ENCODE results near the gene PSMB5.

PSMB5 gene

GRCh38 chr14:22987291-22987690, 47.4 kb downstream of the PSMB5 start:
- TF ChIP-seq, protein P1, sequence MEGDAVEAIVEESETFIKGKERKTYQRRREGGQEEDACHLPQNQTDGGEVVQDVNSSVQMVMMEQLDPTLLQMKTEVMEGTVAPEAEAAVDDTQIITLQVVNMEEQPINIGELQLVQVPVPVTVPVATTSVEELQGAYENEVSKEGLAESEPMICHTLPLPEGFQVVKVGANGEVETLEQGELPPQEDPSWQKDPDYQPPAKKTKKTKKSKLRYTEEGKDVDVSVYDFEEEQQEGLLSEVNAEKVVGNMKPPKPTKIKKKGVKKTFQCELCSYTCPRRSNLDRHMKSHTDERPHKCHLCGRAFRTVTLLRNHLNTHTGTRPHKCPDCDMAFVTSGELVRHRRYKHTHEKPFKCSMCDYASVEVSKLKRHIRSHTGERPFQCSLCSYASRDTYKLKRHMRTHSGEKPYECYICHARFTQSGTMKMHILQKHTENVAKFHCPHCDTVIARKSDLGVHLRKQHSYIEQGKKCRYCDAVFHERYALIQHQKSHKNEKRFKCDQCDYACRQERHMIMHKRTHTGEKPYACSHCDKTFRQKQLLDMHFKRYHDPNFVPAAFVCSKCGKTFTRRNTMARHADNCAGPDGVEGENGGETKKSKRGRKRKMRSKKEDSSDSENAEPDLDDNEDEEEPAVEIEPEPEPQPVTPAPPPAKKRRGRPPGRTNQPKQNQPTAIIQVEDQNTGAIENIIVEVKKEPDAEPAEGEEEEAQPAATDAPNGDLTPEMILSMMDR (IDR thresholded peaks at IDR 0.05; ENCODE audit: insufficient read depth, low read depth, low read length, missing control alignments): no peak
- no peak overlapping the region for H3K4me3 ChIP-seq (ENCODE audit: low read depth, low read length)
- DNase-seq (ENCODE audit: low read depth): no peak

GRCh38 chr14:22986508-22987054, 48.1 kb downstream of the PSMB5 start:
- no peak overlapping the region for H3K4me3 ChIP-seq (ENCODE audit: low read depth, low read length)
- peak; percentile 92 for DNase-seq (ENCODE audit: low read depth)
- TF ChIP-seq, protein P1 (IDR thresholded peaks at IDR 0.05; ENCODE audit: insufficient read depth, low read depth, low read length, missing control alignments): peak; percentile 90

DNA sequence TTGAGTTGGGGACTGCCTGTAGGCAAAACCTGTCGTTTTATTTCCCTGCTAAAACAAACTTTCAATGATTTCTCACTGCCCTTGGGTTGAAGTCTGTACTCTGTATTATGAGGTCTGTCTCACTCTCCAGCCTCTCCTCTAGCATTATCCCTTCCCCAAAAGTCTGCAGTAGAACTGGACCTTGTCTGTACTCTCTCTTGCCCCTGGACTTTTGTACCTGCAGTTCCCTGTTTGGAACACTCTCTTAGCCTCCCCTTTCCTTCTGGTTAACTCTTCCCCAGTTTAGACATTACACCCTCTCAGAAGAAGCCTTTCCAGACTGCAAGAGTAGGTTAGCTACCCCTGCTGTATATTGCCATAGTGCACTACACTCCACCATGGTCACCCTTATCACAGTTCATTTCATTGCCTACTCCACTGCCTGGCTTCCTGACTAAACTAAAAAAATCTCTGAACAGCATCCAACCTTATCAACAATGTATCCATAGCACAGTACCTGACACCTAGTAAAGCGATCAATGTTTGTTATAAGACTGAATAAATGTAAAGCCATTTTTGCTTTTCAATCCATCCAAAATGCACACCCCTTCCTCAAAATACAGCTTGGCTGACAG, 48.7 kb downstream of the PSMB5 start:
- DNase-seq (ENCODE audit: low read depth): no peak
- H3K4me3 ChIP-seq (ENCODE audit: low read depth, low read length): no peak overlapping the region
- TF ChIP-seq, protein P1 (IDR thresholded peaks at IDR 0.05; ENCODE audit: insufficient read depth, low read depth, low read length, missing control alignments): no peak

DNA sequence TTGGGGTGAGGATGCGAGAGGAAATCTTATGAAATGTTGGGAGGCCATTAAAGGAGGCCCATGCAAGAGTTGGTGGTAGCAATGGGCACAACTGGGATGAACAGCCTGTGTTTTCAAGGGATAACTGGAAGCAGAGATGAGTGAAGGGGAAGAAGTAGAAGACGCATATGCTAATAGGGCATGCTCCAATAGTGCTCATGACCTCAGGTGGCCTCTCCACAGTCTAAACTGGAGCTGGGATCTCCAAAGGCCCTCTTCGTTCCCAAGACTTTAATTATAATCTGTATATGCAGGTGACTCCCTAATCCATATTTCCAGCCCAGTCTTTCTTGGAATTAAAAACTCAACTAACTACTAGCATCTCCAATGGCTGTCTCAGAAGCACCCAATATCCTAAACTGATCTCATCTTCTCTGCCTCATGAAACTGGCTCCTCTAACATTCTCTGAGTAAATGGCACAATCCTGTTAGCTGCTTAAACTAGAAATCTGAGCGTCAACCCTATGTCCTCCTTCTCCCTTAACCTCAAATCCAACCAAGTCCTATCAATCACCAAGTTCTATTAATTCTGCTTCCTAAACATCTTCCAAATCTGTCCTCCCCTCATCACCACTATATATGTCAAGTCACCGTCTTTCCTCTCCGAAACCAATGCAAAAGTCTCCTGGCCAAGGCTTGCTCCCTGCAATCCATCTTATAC, 49.6 kb downstream of the PSMB5 start:
- H3K4me3 ChIP-seq (ENCODE audit: low read depth, low read length): no peak overlapping the region
- TF ChIP-seq, protein P1 (IDR thresholded peaks at IDR 0.05; ENCODE audit: insufficient read depth, low read depth, low read length, missing control alignments): no peak
- no peak for DNase-seq (ENCODE audit: low read depth)

DNA sequence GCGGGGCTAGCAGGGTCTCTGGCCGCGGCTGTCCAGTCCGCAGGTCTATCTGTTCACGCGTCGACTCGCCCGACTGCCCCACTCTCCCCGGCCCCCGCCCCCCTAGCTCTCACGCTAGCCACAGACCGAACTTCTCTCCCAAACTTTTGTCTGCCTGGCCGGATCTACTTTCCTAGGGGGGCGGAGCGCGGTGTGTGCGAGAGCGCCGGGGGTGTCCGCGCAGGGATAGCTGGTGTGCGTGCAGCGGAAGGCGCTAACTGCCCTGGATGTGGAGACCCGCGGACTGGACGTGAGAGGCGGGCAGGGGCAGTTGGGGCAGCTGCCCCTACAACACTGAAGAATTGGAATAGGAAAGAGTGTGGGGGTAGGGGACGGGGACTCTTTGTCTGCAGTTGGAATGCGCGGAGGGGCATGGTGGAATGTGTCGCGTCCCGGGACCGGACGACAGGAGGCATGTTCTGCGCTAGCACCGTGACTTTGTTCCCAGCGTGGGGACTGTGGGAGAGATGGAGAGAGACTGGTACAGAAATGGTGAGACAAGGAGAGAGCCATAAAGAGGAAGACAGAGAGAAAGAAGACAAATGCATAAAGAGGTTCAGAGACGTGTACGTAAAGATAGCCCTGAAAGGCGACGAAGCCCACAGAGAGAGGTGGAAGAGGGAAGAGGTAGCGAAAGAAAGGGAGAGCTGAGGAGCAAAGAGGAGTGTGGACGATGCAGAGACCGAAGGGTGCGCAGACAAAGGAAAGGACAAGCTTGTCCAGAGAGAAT, 52.0 kb downstream of the PSMB5 start, which contains the start of gene AJUBA:
Gene AJUBA, minus strand, starts transcription at position 75 of the 769 bp plus-strand sequence. CDS start 285 bp downstream, outside the sequence.
- H3K4me3 ChIP-seq (ENCODE audit: low read depth, low read length): peak within 1 kb of the TSS; percentile 84
- DNase-seq (ENCODE audit: low read depth): peak; percentile 87
- TF ChIP-seq, protein P1 (IDR thresholded peaks at IDR 0.05; ENCODE audit: insufficient read depth, low read depth, low read length, missing control alignments): peak; percentile 3

GRCh38 chr14:22981876-22982476, 52.7 kb downstream of the PSMB5 start:
- DNase-seq (ENCODE audit: low read depth): no peak
- TF ChIP-seq, protein P1 (IDR thresholded peaks at IDR 0.05; ENCODE audit: insufficient read depth, low read depth, low read length, missing control alignments): no peak
- H3K4me3 ChIP-seq (ENCODE audit: low read depth, low read length): peak overlapping the region; percentile 84
